ENCODE measurements around the gene HNRNPDL. TPM values are rescaled to one million over a fixed set of nuclear protein-coding genes. Genes with fewer than 3 reads are reported as not detected.

The HNRNPDL gene
- total RNA-seq, result 359 and 370 TPM in 2 replicates
- 417 TPM for total RNA-seq (2013)
- polyA plus RNA-seq, result 296 and 674 TPM in 2 replicates
- 90.5 and 135 TPM in 2 replicates for polyA minus RNA-seq

- Histone ChIP-seq H3K36me3 (replicated peaks in 1 of 2; ENCODE audit: control extremely low read depth in 1 of 2, control insufficient read depth in 1 of 2, extremely low read depth in 1 of 2, insufficient read depth in 2 of 2, low read length in 1 of 2) (peaks cover 8 to 39% of the 10 kb centered on the region in 2 experiments), H3K4me3 (ENCODE audit: control extremely low read depth in 1 of 5, extremely low read depth in 1 of 5, insufficient read depth in 1 of 5, low read depth in 2 of 5, low read length in 4 of 5) (peak within 1 kb of the TSS; percentile 81 to 99 (median 98)), H4K20me1 (ENCODE audit: control insufficient read depth, insufficient read depth, low read length, poor library complexity, severe bottlenecking) (peaks cover 49% of the 10 kb centered on the region), H3K4me2 (replicated peaks; ENCODE audit: low read depth, low read length, poor library complexity, severe bottlenecking) (peak within 1 kb of the TSS; percentile 93), H3K9me3 (ENCODE audit: control extremely low read depth in 1 of 3, control insufficient read depth in 2 of 3, insufficient read depth in 1 of 3, low read length in 2 of 3) (no peaks in the 10 kb centered on the region), H3K4me1 (ENCODE audit: control insufficient read depth in 2 of 2, insufficient read depth in 2 of 2, low read length in 2 of 2) (peaks cover 27 to 32% of the 10 kb centered on the region in 2 donors), H3K79me2 (ENCODE audit: control insufficient read depth, insufficient read depth, low read length) (peaks cover 77% of the 10 kb centered on the region), H3K27ac (ENCODE audit: low read length in 2 of 2) (peak within 1 kb of the TSS; percentile 96 to 100), H3K9ac (ENCODE audit: low read length) (peak within 1 kb of the TSS; percentile 96), H2AFZ (ENCODE audit: insufficient read depth, low read depth, low read length, poor library complexity, severe bottlenecking) (peak within 1 kb of the TSS; percentile 90), H3K27me3 (replicated peaks in 1 of 4; ENCODE audit: control extremely low read depth in 1 of 4, control insufficient read depth in 3 of 4, insufficient read depth in 4 of 4, low read length in 3 of 4) (no peaks in the 10 kb centered on the region)
- no peaks in the 10 kb centered on the region for H3K27me3 Mint-ChIP-seq
- peak within 1 kb of the TSS; percentile 100 for H3K27ac Mint-ChIP-seq
- H3K4me1 Mint-ChIP-seq, result peaks cover 48% of the 10 kb centered on the region
- DNase-seq, result peak; percentile 97
- peak; percentile 68 for ATAC-seq (ENCODE audit: low read depth)
- WGBS (ENCODE audit: insufficient coverage), result under 1% methylated on average over 73 of the region's 83 CpGs
- ChIA-PET POLR2A (interaction anchor here (1.2 to 2.3 kb wide), 7 partner anchors 50 to 1025 kb away, joined by 3 to 44 read pairs (median 8); partner anchors contain the start of genes HELQ, HNRNPD and MRPS18C), CTCF (interaction anchor here (1.3 to 2.7 kb wide), 5 partner anchors 8 to 470 kb away, joined by 4 to 16 read pairs (median 6); partner anchors contain the start of gene THAP9)
- intact Hi-C loops (cut with micrococcal nuclease), result loop anchor here (1.0 to 2.0 kb wide), 3 partner anchors 145 to 678 kb away; partner anchors contain the start of gene SEC31A
- TF ChIP-seq CTCF (IDR thresholded peaks at IDR 0.05), result no peak
- no peak for TF ChIP-seq EZH2 (IDR thresholded peaks at IDR 0.05; ENCODE audit: borderline replicate concordance, insufficient read depth, low read depth, low read length, poor library complexity, severe bottlenecking)
- H3K4me3 Mint-ChIP-seq, result peak within 1 kb of the TSS; percentile 100
- H3K9me3 Mint-ChIP-seq (ENCODE audit: insufficient read depth), result no peaks in the 10 kb centered on the region
Measured at GRCh38 chr4:82430193-82430963, at the start of gene HNRNPDL, which contains the start of gene ENOPH1. Gene HNRNPDL, minus strand, starts transcription at chr4:82430462. Its CDS starts 772 bp downstream, at chr4:82429690. Gene ENOPH1, plus strand, starts transcription at chr4:82430590. Its CDS starts 240 bp downstream, at chr4:82430830.

DNA sequence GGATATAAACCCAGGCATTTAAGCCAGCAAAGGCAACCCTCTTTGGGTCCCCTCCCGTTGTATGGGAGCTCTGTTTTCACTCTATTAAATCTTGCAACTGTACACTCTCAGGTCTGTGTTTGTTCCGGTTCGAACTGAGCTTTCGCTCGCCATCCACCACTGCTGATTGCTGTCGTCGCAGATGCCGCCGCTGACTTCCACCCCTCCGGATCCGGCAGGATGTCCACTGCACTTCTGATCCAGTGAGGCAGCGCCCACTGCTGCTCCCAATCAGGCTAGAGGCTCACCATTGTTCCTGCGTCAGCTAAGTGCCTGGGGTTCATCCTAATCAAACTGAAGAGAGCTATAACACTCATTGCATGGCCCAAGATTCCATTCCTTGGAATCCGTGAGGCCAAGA lies 49.3 kb upstream of the HNRNPDL start:
- Mint-ChIP-seq H3K4me1 (no peaks in the 10 kb centered on the region), H3K27me3 (no peaks in the 10 kb centered on the region), H3K4me3 (no peak overlapping the region), H3K27ac (no peak overlapping the region), H3K9me3 (ENCODE audit: insufficient read depth) (no peaks in the 10 kb centered on the region)
- 96% methylated on average over 13 of the region's 14 CpGs for WGBS (ENCODE audit: insufficient coverage)
- ChIA-PET CTCF (no interaction called here), POLR2A (no interaction called here)
- ATAC-seq (ENCODE audit: low read depth), result no peak
- TF ChIP-seq CTCF (IDR thresholded peaks at IDR 0.05) (no peak), EZH2 (IDR thresholded peaks at IDR 0.05; ENCODE audit: borderline replicate concordance, insufficient read depth, low read depth, low read length, poor library complexity, severe bottlenecking) (no peak)
- Histone ChIP-seq H4K20me1 (ENCODE audit: control insufficient read depth, insufficient read depth, low read length, poor library complexity, severe bottlenecking) (no peaks in the 10 kb centered on the region), H3K9ac (ENCODE audit: low read length) (no peak overlapping the region), H3K4me1 (ENCODE audit: control insufficient read depth in 2 of 2, insufficient read depth in 2 of 2, low read length in 2 of 2) (no peaks in the 10 kb centered on the region), H3K27me3 (replicated peaks in 1 of 4; ENCODE audit: control extremely low read depth in 1 of 4, control insufficient read depth in 3 of 4, insufficient read depth in 4 of 4, low read length in 3 of 4) (no peaks in the 10 kb centered on the region), H3K9me3 (ENCODE audit: control extremely low read depth in 1 of 3, control insufficient read depth in 2 of 3, insufficient read depth in 1 of 3, low read length in 2 of 3) (no peaks in the 10 kb centered on the region), H3K36me3 (replicated peaks in 1 of 2; ENCODE audit: control extremely low read depth in 1 of 2, control insufficient read depth in 1 of 2, extremely low read depth in 1 of 2, insufficient read depth in 2 of 2, low read length in 1 of 2) (peaks cover 0 to 3% of the 10 kb centered on the region in 2 experiments), H2AFZ (ENCODE audit: insufficient read depth, low read depth, low read length, poor library complexity, severe bottlenecking) (no peak overlapping the region), H3K79me2 (ENCODE audit: control insufficient read depth, insufficient read depth, low read length) (no peaks in the 10 kb centered on the region), H3K27ac (ENCODE audit: low read length in 2 of 2) (no peak overlapping the region), H3K4me3 (ENCODE audit: control extremely low read depth in 1 of 5, extremely low read depth in 1 of 5, insufficient read depth in 1 of 5, low read depth in 2 of 5, low read length in 4 of 5) (no peak overlapping the region), H3K4me2 (replicated peaks; ENCODE audit: low read depth, low read length, poor library complexity, severe bottlenecking) (no peak overlapping the region)
- intact Hi-C loops (cut with micrococcal nuclease), result no loop called here
- no peak for DNase-seq

Measured in B cell (primary cell).